Coronary artery (tissue), 2 donors: ENCODE data around the gene SKAP2.

Experiments
- DNase-seq: peaks from one replicate; pipeline ENCODE4 v3.0.0-alpha.2; 2017; ENCODE audit warnings: low spot score
- H3K27ac ChIP-seq, 2 donors: fragments of 200-600 bp; sonication (generic); one replicate each; pipeline ENCODE4 v1.5.1; 2016 to 2019
- H3K4me3 ChIP-seq: fragments of 200-600 bp; sonication (generic); 2 replicates; pipeline ENCODE4 v1.5.1; 2016; ENCODE audit warnings: mild to moderate bottlenecking, moderate library complexity
- TF ChIP-seq, protein P1 (sequence below): fragments of 200-600 bp; sonication (generic); IDR thresholded peaks from one replicate; pipeline ENCODE4 v1.5.1; 2019; ENCODE audit warnings: antibody characterized with exemption

The SKAP2 gene

DNA sequence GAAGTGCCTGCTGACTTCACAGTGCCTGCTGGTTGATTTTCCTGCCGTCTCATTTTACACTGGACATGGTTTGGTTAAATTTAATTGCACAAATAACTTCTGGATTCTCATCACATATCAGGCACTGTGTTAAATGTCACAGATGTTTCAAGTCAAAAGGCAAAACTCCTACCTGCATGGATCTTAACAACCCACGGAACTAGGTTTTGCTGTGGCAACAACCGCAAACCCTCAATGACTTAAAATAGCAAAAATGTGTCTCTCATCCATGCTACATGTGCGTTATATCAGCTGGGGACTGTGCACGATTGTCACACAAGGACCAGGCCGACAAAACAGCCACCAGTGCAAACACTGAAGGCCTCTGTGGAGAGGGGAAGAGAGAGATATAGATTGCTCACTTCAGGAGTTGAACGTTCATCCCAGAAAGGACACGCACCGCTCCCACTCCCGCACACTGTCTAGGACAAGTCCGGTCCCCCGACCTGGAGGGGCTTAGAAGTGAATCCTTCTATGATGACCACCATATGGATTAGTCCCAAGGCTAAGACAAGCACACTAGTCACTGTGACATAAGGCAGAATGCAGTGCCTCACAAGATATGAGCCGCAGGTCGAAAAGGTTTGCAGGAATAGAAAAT lies 233.3 kb downstream of the SKAP2 start:
- Histone ChIP-seq H3K27ac (no peak overlapping the region), H3K4me3 (no peak overlapping the region)
- DNase-seq, result no peak
- TF ChIP-seq, protein P1, sequence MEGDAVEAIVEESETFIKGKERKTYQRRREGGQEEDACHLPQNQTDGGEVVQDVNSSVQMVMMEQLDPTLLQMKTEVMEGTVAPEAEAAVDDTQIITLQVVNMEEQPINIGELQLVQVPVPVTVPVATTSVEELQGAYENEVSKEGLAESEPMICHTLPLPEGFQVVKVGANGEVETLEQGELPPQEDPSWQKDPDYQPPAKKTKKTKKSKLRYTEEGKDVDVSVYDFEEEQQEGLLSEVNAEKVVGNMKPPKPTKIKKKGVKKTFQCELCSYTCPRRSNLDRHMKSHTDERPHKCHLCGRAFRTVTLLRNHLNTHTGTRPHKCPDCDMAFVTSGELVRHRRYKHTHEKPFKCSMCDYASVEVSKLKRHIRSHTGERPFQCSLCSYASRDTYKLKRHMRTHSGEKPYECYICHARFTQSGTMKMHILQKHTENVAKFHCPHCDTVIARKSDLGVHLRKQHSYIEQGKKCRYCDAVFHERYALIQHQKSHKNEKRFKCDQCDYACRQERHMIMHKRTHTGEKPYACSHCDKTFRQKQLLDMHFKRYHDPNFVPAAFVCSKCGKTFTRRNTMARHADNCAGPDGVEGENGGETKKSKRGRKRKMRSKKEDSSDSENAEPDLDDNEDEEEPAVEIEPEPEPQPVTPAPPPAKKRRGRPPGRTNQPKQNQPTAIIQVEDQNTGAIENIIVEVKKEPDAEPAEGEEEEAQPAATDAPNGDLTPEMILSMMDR, result no peak

DNA sequence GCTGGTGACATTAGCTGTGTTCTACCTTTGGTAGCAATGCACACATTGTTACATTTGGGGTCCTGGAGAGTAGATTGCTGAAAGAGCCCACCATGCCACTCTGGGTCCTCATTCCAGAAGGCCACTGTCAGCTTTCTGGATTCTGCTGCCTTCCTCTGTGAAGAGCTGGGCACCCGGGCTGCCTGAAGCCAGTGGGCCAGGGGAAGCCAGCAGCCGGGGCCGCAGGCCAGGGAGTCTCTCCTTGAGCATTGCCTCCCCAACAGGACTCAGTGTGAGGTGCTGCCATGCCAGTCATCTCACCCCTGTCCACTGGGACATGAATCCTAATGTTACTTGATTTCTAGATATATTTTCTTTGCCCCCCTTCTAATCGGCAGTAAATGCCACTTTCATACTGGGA lies 234.0 kb downstream of the SKAP2 start:
- TF ChIP-seq, protein P1, result no peak
- no peak overlapping the region for H3K27ac ChIP-seq
- no peak for DNase-seq
- H3K4me3 ChIP-seq, result no peak overlapping the region

DNA sequence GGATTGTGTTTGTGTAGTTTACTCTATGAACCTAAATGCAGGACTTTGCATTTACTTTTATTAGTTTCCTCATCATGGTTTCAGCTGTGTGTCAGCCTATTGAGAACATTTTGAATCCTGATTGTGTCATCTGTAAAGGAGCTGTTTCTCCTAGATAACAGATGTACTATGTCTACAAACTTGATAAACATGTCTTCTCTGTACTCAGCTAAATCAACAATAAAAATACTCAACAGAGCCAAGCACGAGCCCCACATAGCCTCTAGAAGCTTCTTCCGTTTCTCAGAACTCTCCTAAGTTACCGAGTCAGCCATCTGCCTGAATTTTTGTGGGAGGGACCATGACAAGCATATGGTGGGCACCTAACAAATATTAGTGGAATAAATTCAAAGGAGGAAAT lies 234.7 kb downstream of the SKAP2 start:
- no peak overlapping the region for H3K27ac ChIP-seq
- no peak overlapping the region for H3K4me3 ChIP-seq
- TF ChIP-seq, protein P1, result no peak
- no peak for DNase-seq

DNA sequence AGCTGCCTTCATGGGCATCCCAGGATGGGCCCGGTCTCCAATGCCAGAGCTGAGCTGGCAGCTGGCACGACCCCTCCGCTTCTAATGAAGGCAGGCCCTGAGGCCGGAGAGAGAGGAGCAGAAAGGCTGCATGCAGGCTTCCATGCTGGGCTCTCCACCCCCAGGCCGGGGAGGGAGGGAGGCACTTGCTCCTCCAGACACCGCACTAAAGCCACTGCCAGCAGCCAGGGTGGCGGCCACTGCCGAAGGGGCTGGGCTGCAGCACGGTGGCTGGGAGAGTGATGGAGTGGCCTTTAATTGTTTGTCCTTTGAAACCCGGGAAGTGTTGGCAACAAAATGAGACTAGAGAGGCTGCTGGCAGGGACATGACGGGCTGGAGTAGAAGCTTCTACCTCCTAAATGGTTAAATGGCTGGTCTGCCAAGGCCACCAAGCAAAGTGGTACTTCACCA lies 236.5 kb downstream of the SKAP2 start:
- Histone ChIP-seq H3K27ac (no peak overlapping the region), H3K4me3 (no peak overlapping the region)
- DNase-seq, result no peak
- TF ChIP-seq, protein P1, result no peak

DNA sequence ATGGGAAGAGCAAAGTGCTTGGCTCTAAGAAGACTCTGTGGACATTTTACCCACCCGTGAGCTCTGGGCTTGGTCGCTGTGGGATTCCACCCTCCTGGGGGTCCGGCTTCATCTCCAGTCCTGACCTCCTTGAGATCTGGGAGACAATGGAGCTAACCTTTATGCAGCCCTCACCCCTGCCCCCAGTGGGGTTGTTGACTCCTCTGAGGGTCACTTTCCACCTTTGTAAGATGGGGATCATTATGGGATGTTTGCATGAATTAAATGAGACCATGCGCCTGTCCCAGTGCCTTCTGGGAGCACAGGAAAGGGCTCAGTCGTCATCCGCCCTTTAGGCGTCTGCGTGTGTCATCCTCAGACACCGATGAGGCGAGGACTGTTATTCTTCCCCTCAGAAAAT lies 237.2 kb downstream of the SKAP2 start:
- no peak overlapping the region for H3K27ac ChIP-seq
- DNase-seq, result peak; percentile 46
- H3K4me3 ChIP-seq, result no peak overlapping the region
- TF ChIP-seq, protein P1, result no peak

DNA sequence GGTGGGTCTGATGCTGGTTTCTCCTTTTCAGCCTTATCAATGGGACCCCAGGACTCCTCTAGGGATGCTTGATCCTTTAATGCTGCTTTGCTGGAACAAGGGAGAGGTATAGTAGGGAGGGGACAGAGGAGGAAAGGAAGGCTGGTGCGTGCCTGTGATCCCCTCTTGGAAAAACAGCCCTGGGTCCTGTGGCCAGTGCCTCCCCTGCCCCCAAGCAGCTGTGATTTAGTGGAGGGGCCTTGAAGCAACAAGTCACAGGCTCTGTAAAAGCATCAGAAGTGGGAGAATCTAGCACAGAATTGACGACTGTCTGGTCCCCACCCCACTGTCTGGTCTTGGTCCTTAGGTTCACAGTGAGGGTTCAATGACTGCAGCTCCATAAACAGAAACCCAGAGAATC lies 237.7 kb downstream of the SKAP2 start:
- peak; percentile 49 for DNase-seq
- H3K4me3 ChIP-seq, result no peak overlapping the region
- H3K27ac ChIP-seq, result no peak overlapping the region
- TF ChIP-seq, protein P1, result no peak

DNA sequence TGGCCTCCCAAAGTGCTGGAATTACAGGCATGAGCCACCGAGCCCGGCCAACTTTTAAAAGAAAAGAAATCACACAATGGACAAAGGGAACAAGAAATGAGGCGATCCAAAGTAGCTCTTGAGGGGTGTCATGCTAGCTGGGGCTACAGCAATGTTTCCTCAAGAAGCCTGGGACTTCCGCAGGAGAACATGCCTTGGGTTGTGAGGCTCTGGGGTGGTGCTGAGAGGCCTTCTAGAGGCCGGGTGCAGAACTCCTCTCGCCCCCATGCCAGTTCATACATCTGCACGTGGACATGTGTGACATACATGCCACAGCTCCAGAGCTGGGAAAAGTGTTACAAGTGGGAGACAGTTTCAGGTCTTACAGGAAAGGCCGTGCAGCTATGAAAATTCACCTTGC lies 238.2 kb downstream of the SKAP2 start:
- TF ChIP-seq, protein P1, result no peak
- Histone ChIP-seq H3K4me3 (no peak overlapping the region), H3K27ac (no peak overlapping the region)
- DNase-seq, result peak; percentile 14
